ENCODE measurements around the gene GTPBP1. TPM values are rescaled to one million over a fixed set of nuclear protein-coding genes. Genes with fewer than 3 reads are reported as not detected.

The GTPBP1 gene
- total RNA-seq, 4 donors from 2014 or later = 35.7 to 62.5 (median 50.6) TPM

GRCh38 chr22:38744981-38745380, 39.2 kb downstream of the GTPBP1 start:
- DNase-seq (ENCODE audit: extremely low spot score) = no peak
- TF ChIP-seq POLR2AphosphoS5 (IDR thresholded peaks at IDR 0.05) = no peak
- TF ChIP-seq POLR2A (IDR thresholded peaks at IDR 0.05; ENCODE audit: low read depth) = no peak
- no peak for TF ChIP-seq EP300 (IDR thresholded peaks at IDR 0.05)
- TF ChIP-seq CTCF (IDR thresholded peaks at IDR 0.05) = no peak
- no peaks in the 10 kb centered on the region for H3K27me3 ChIP-seq
- no peak overlapping the region for H3K4me3 ChIP-seq
- no peak overlapping the region for H3K27ac ChIP-seq (replicated peaks in 1 of 4)
- peaks cover 100% of the 10 kb centered on the region in 4 donors for H3K36me3 ChIP-seq
- peaks cover 0 to 7% (median 5%) of the 10 kb centered on the region in 4 donors for H3K4me1 ChIP-seq
- no peaks in the 10 kb centered on the region for H3K9me3 ChIP-seq
- 90% methylated on average over 4 of the region's 6 CpGs for WGBS
- intact Hi-C loops (cut with DNase I) = no loop called here

- no peaks in the 10 kb centered on the region for H3K9me3 ChIP-seq
- H3K36me3 ChIP-seq = peaks cover 100% of the 10 kb centered on the region in 4 donors
- DNase-seq (ENCODE audit: extremely low spot score) = no peak
- TF ChIP-seq EP300 (IDR thresholded peaks at IDR 0.05) (no peak), POLR2AphosphoS5 (IDR thresholded peaks at IDR 0.05) (no peak), CTCF (IDR thresholded peaks at IDR 0.05) (no peak), POLR2A (IDR thresholded peaks at IDR 0.05; ENCODE audit: low read depth) (no peak)
- H3K4me1 ChIP-seq = peaks cover 0 to 12% (median 9%) of the 10 kb centered on the region in 4 donors
- intact Hi-C loops (cut with DNase I) = no loop called here
- H3K4me3 ChIP-seq = no peak overlapping the region
- no peak overlapping the region for H3K27ac ChIP-seq (replicated peaks in 1 of 4)
- no peaks in the 10 kb centered on the region for H3K27me3 ChIP-seq
- 94% methylated on average over 9 of the region's 14 CpGs for WGBS
These were observed 40.1 kb downstream of the GTPBP1 start for GRCh38 chr22:38745676-38746460.

- Histone ChIP-seq H3K9me3 (no peaks in the 10 kb centered on the region), H3K36me3 (peaks cover 93 to 100% (median 94%) of the 10 kb centered on the region in 4 donors), H3K4me3 (no peak overlapping the region), H3K4me1 (peaks cover 14 to 39% (median 36%) of the 10 kb centered on the region in 4 donors), H3K27ac (replicated peaks in 1 of 4) (peak overlapping the region in 1 of 4 donors; percentile 14), H3K27me3 (no peaks in the 10 kb centered on the region)
- DNase-seq (ENCODE audit: extremely low spot score) = no peak
- WGBS = 86% methylated on average over 14 of the region's 14 CpGs
- intact Hi-C loops (cut with DNase I) = no loop called here
- TF ChIP-seq CTCF (IDR thresholded peaks at IDR 0.05) = no peak
- no peak for TF ChIP-seq POLR2AphosphoS5 (IDR thresholded peaks at IDR 0.05)
- TF ChIP-seq POLR2A (IDR thresholded peaks at IDR 0.05; ENCODE audit: low read depth) = no peak
- TF ChIP-seq EP300 (IDR thresholded peaks at IDR 0.05) = no peak
These were observed 42.9 kb downstream of the GTPBP1 start for GRCh38 chr22:38748487-38749136.

- Histone ChIP-seq H3K36me3 (peaks cover 79 to 86% (median 79%) of the 10 kb centered on the region in 4 donors), H3K4me1 (peaks cover 23 to 54% (median 46%) of the 10 kb centered on the region in 4 donors), H3K9me3 (no peaks in the 10 kb centered on the region), H3K4me3 (no peak overlapping the region), H3K27me3 (no peaks in the 10 kb centered on the region), H3K27ac (replicated peaks in 1 of 4) (peak overlapping the region in 1 of 4 donors; percentile 1)
- DNase-seq (ENCODE audit: extremely low spot score) = no peak
- TF ChIP-seq POLR2A (IDR thresholded peaks at IDR 0.05; ENCODE audit: low read depth) = no peak
- TF ChIP-seq POLR2AphosphoS5 (IDR thresholded peaks at IDR 0.05) = no peak
- TF ChIP-seq CTCF (IDR thresholded peaks at IDR 0.05) = no peak
- no peak for TF ChIP-seq EP300 (IDR thresholded peaks at IDR 0.05)
- intact Hi-C loops (cut with DNase I) = no loop called here
- WGBS = 93% methylated on average over 3 of the region's 14 CpGs
These were observed 44.4 kb downstream of the GTPBP1 start for GRCh38 chr22:38750104-38750503.

Data from esophagus muscularis mucosa (tissue), 4 donors.